Liver (tissue), 9 donors: ENCODE measurements around the gene MAGEB17. TPM values are rescaled to one million over a fixed set of nuclear protein-coding genes. Genes with fewer than 3 reads are reported as not detected.

Experiments
- DNase-seq: peaks from one replicate; pipeline ENCODE4 v3.0.0-alpha.2; 2017; ENCODE audit warnings: low spot score
- H3K27ac ChIP-seq, 2 donors: one replicate each; pipeline ENCODE4 v1.7.0; 2013; ENCODE audit warnings: inconsistent platforms in 2 of 2, low read length in 2 of 2, control low read depth in 1 of 2, low read depth in 1 of 2, mild to moderate bottlenecking in 1 of 2
- H3K27me3 ChIP-seq, 4 donors: one replicate each; pipeline versions ENCODE4 v1.6.1 to v1.7.0; 2013; ENCODE audit warnings: low read length in 3 of 4, inconsistent platforms in 1 of 4, mild to moderate bottlenecking in 1 of 4, moderate library complexity in 1 of 4; ENCODE audit not compliant: control insufficient read depth in 4 of 4, insufficient read depth in 4 of 4
- H3K36me3 ChIP-seq, 4 donors: one replicate each; pipeline versions ENCODE4 v1.6.1 to v1.7.0; 2013; ENCODE audit warnings: low read length in 3 of 4, mild to moderate bottlenecking in 3 of 4, low read depth in 1 of 4, moderate library complexity in 1 of 4; ENCODE audit not compliant: control insufficient read depth in 4 of 4, insufficient read depth in 3 of 4
- H3K4me1 ChIP-seq, 4 donors: one replicate each; pipeline versions ENCODE4 v1.6.1 to v1.7.0; 2013; ENCODE audit warnings: low read length in 3 of 4, mild to moderate bottlenecking in 3 of 4, moderate library complexity in 1 of 4; ENCODE audit not compliant: control insufficient read depth in 4 of 4, insufficient read depth in 4 of 4
- H3K4me3 ChIP-seq, 3 donors: one replicate each; pipeline versions ENCODE4 v1.6.1 to v1.7.0; 2013; ENCODE audit warnings: low read length in 3 of 3, control low read depth in 1 of 3, low read depth in 1 of 3, mild to moderate bottlenecking in 1 of 3
- H3K9ac ChIP-seq, 2 donors: one replicate each; pipeline ENCODE4 v1.7.0; 2013; ENCODE audit warnings: low read length in 2 of 2, mild to moderate bottlenecking in 2 of 2, moderate library complexity in 2 of 2, control low read depth in 1 of 2, low read depth in 1 of 2
- H3K9me3 ChIP-seq, 4 donors: one replicate each; pipeline versions ENCODE4 v1.6.1 to v1.7.0; 2013; ENCODE audit warnings: low read length in 3 of 4; ENCODE audit not compliant: control insufficient read depth in 4 of 4
- ATF3 ChIP-seq: IDR thresholded peaks from 2 replicates; pipeline ENCODE4 v1.6.1; 2016; ENCODE audit warnings: antibody characterized with exemption
- CTCF ChIP-seq: fragments of 150-350 bp; IDR thresholded peaks from 2 replicates; pipeline ENCODE4 v1.5.1; 2017; ENCODE audit warnings: improper control_type of control experiment, low read depth, low read length; ENCODE audit not compliant: missing input control
- EGR1 ChIP-seq, 2 donors: IDR thresholded peaks; 2 replicates each; pipeline ENCODE4 v1.6.1; 2016 to 2018; ENCODE audit warnings: antibody characterized with exemption in 2 of 2, low read depth in 2 of 2
- FOXA2 ChIP-seq: IDR thresholded peaks from 2 replicates; pipeline ENCODE4 v1.6.1; 2016; ENCODE audit warnings: antibody characterized with exemption
- GABPA ChIP-seq, 2 donors: IDR thresholded peaks in 1 of 2; conservative IDR thresholded peaks in 1 of 2; 2 replicates each; pipeline ENCODE4 v1.6.1; 2016; ENCODE audit warnings: antibody characterized with exemption in 2 of 2, mild to moderate bottlenecking in 1 of 2, moderate library complexity in 1 of 2
- HNF4A ChIP-seq, 2 donors: conservative IDR thresholded peaks; 2 replicates each; pipeline ENCODE4 v1.6.1; 2016; ENCODE audit warnings: antibody characterized with exemption in 2 of 2, mild to moderate bottlenecking in 2 of 2
- HNF4G ChIP-seq: IDR thresholded peaks from 2 replicates; pipeline ENCODE4 v1.6.1; 2016; ENCODE audit warnings: antibody characterized with exemption
- JUND ChIP-seq, 2 donors: IDR thresholded peaks; 2 replicates each; pipeline ENCODE4 v1.6.1; 2016; ENCODE audit warnings: antibody characterized with exemption in 2 of 2
- MAX ChIP-seq: IDR thresholded peaks from 2 replicates; pipeline ENCODE4 v1.6.1; 2016; ENCODE audit warnings: antibody characterized with exemption
- NR2F2 ChIP-seq: IDR thresholded peaks from 2 replicates; pipeline ENCODE4 v1.6.1; 2016; ENCODE audit warnings: antibody characterized with exemption
- RAD21 ChIP-seq, 2 donors: IDR thresholded peaks; 2 replicates each; pipeline ENCODE4 v1.6.1; 2016; ENCODE audit warnings: antibody characterized with exemption in 2 of 2, mild to moderate bottlenecking in 2 of 2
- REST ChIP-seq: IDR thresholded peaks from 2 replicates; pipeline ENCODE4 v1.6.1; 2016; ENCODE audit warnings: antibody characterized with exemption, mild to moderate bottlenecking
- RXRA ChIP-seq, 2 donors: IDR thresholded peaks; 2 replicates each; pipeline ENCODE4 v1.6.1; 2017 to 2018; ENCODE audit warnings: antibody characterized with exemption in 2 of 2, mild to moderate bottlenecking in 1 of 2
- SP1 ChIP-seq: IDR thresholded peaks from 2 replicates; pipeline ENCODE4 v1.6.1; 2018; ENCODE audit warnings: antibody characterized with exemption, mild to moderate bottlenecking
- TAF1 ChIP-seq: conservative IDR thresholded peaks from 2 replicates; pipeline ENCODE4 v1.6.1; 2016; ENCODE audit warnings: antibody characterized with exemption, mild to moderate bottlenecking
- ZBTB33 ChIP-seq: IDR thresholded peaks from 2 replicates; pipeline ENCODE4 v1.6.1; 2016; ENCODE audit warnings: antibody characterized with exemption
- WGBS: extraction: QIAGEN DNeasy Blood & Tissue Kit; methylation state at CpG from one replicate; pipeline ENCODE4 v1.1.7; 2013; 5-methylcytosine and 5-hydroxymethylcytosine counted together
- polyA plus RNA-seq, 2 donors: library from polyadenylated mRNA; stranded (reverse) in 1 of 2; unstranded in 1 of 2; fragments of 200-250 nt in 1 of 2; fragments of >200 nt in 1 of 2; fragmentation: Nextera tagmentation in 1 of 2; extraction: Ambion mirVana in 1 of 2; gene quantifications; one replicate each; pipeline versions ENCODE4 v1.2.1 to v1.2.3, GENCODE V29; 2013 to 2015
- total RNA-seq, 2 donors: library from RNA; depleted of rRNA; stranded (reverse); fragments of >200 nt; gene quantifications; one replicate each; pipeline ENCODE4 v1.2.3, GENCODE V29; 2014
- donor health status: healthy.
- donor health status: healthy.
- donor health status: healthy.
- donor health status: healthy.
- donor health status: healthy.

Gene MAGEB17
- total and polyA plus RNA-seq, 4 donors, result not detected

GRCh38 chrX:16140983-16141382 is 26.3 kb upstream of the MAGEB17 start:
- H3K4me3 ChIP-seq, result no peak overlapping the region
- no peaks in the 10 kb centered on the region for H3K4me1 ChIP-seq
- H3K27ac ChIP-seq, result no peak overlapping the region
- no peak overlapping the region for H3K9ac ChIP-seq
- DNase-seq, result no peak
- no peaks in the 10 kb centered on the region for H3K27me3 ChIP-seq
- TF ChIP-seq HNF4G, result no peak
- no peak for TF ChIP-seq HNF4A (conservative IDR thresholded peaks at IDR 0.05)
- no peak for TF ChIP-seq JUND (IDR thresholded peaks at IDR 0.05)
- TF ChIP-seq GABPA (IDR thresholded peaks at IDR 0.05 in 1 of 2, conservative IDR thresholded peaks at IDR 0.05 in 1 of 2), result no peak
- no peaks in the 10 kb centered on the region for H3K9me3 ChIP-seq
- H3K36me3 ChIP-seq, result no peaks in the 10 kb centered on the region

- no peaks in the 10 kb centered on the region for H3K36me3 ChIP-seq
- TF ChIP-seq FOXA2 (no peak), ZBTB33 (no peak), RXRA (IDR thresholded peaks at IDR 0.05) (no peak), REST (no peak)
- H3K27ac ChIP-seq, result no peak overlapping the region
- H3K4me3 ChIP-seq, result no peak overlapping the region
- no peak overlapping the region for H3K9ac ChIP-seq
- no peaks in the 10 kb centered on the region for H3K27me3 ChIP-seq
- no peaks in the 10 kb centered on the region for H3K9me3 ChIP-seq
- DNase-seq, result no peak
- no peaks in the 10 kb centered on the region for H3K4me1 ChIP-seq
- WGBS, result 89% methylated on average over 4 of the region's 4 CpGs
Observed at GRCh38 chrX:16141422-16142245, 25.6 kb upstream of the MAGEB17 start.

GRCh38 chrX:16142246-16142558 is 25.1 kb upstream of the MAGEB17 start:
- no peak overlapping the region for H3K9ac ChIP-seq
- H3K4me3 ChIP-seq, result no peak overlapping the region
- H3K27me3 ChIP-seq, result no peaks in the 10 kb centered on the region
- H3K27ac ChIP-seq, result no peak overlapping the region
- no peaks in the 10 kb centered on the region for H3K4me1 ChIP-seq
- DNase-seq, result no peak
- no peaks in the 10 kb centered on the region for H3K36me3 ChIP-seq
- no peaks in the 10 kb centered on the region for H3K9me3 ChIP-seq
- TF ChIP-seq GABPA (IDR thresholded peaks at IDR 0.05 in 1 of 2, conservative IDR thresholded peaks at IDR 0.05 in 1 of 2) (no peak), REST (no peak), MAX (no peak), TAF1 (no peak), ATF3 (no peak), CTCF (no peak), EGR1 (IDR thresholded peaks at IDR 0.05; ENCODE audit: low read depth in 2 of 2) (no peak), NR2F2 (no peak), SP1 (no peak), RAD21 (IDR thresholded peaks at IDR 0.05) (no peak), FOXA2 (no peak)
